HAP-1 (cell line): ENCODE data around the gene ZMYND8.
"Not testable (repeated sequence)": the region's sequence is repeated elsewhere in the genome, so short reads cannot be mapped to it uniquely, and the experiment has no call there.

Experiments used
- DNase-seq, 2 experiments: peaks; one replicate each; pipeline ENCODE4 v3.0.0-alpha.2; 2016 to 2020; ENCODE audit warnings: low spot score in 2 of 2
- H3K27me3 ChIP-seq: fragments of 250-450 bp; sonication (Bioruptor Pico); 2 replicates; pipeline ENCODE4 v1.5.1; 2020; ENCODE audit warnings: low read depth, mild to moderate bottlenecking, moderate library complexity
- H3K36me3 ChIP-seq: fragments of 250-450 bp; sonication (Bioruptor Pico); replicated peaks from 2 replicates; pipeline ENCODE4 v1.5.1; 2020; ENCODE audit warnings: mild to moderate bottlenecking
- H3K4me1 ChIP-seq: fragments of 250-450 bp; sonication (Bioruptor Pico); 2 replicates; pipeline ENCODE4 v1.5.1; 2020; ENCODE audit warnings: mild to moderate bottlenecking
- H3K4me3 ChIP-seq: fragments of 250-450 bp; sonication (Bioruptor Pico); 2 replicates; pipeline ENCODE4 v1.5.1; 2020; ENCODE audit warnings: mild to moderate bottlenecking, moderate library complexity
- H3K9me3 ChIP-seq: fragments of 250-450 bp; sonication (Bioruptor Pico); 2 replicates; pipeline ENCODE4 v1.5.1; 2020; ENCODE audit warnings: mild to moderate bottlenecking, moderate library complexity
- in situ Hi-C: fragments of 300-500 bp; cut with MboI; formaldehyde crosslinking; loops from 3 replicates; pipeline ENCODE4 v1.14.3; 2020; ENCODE audit warnings: low sequenced_read_pairs, inconsistent platforms, mixed read lengths

The ZMYND8 gene

GRCh38 chr20:47269309-47270165 is 87.0 kb downstream of the ZMYND8 start:
- in situ Hi-C loops = no loop called here
- DNase-seq = no peak
- H3K4me1 ChIP-seq = no peaks in the 10 kb centered on the region
- H3K4me3 ChIP-seq = no peak overlapping the region
- H3K36me3 ChIP-seq = peaks cover 52% of the 10 kb centered on the region
- H3K27me3 ChIP-seq = no peaks in the 10 kb centered on the region
- no peaks in the 10 kb centered on the region for H3K9me3 ChIP-seq

- DNase-seq = no peak
- H3K27me3 ChIP-seq = no peaks in the 10 kb centered on the region
- H3K9me3 ChIP-seq = no peaks in the 10 kb centered on the region
- in situ Hi-C loops = no loop called here
- H3K4me3 ChIP-seq = no peak overlapping the region
- peaks cover 52% of the 10 kb centered on the region for H3K36me3 ChIP-seq
- H3K4me1 ChIP-seq = no peaks in the 10 kb centered on the region
Observed at GRCh38 chr20:47267621-47268020, 88.9 kb downstream of the ZMYND8 start.

DNA sequence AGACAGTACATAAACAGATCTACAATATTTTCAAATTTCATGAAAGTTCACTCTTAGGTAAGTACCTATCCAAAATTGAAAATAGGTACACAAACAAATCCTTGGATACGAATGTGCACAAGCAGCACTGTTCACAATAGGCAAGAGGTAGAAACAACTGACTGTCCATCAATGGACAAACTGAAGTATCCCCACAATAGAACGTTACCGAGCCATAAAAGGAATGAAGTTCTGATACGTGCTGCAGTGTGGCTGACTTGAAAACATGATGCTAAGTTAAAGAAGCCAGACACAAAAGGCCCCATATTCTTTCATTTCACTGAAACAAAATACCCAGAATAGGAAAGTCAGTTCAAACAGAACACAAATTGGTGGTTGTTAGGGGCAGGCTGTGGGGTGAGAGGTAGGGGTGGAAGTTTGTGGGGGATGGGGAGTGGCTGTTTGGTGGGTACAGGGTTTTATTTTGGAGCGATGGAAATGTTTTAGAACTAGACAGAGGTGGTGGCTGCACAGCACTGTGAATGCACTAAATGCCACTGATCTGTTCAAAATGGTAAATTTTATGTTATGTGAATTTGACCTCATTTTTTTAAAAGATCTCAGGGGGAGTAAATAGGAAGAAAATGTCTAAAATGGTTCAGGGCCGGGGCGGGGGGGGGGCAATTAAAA is 89.5 kb downstream of the ZMYND8 start:
- H3K9me3 ChIP-seq = no peaks in the 10 kb centered on the region
- in situ Hi-C loops = no loop called here
- no peak overlapping the region for H3K4me3 ChIP-seq
- DNase-seq = no peak
- no peaks in the 10 kb centered on the region for H3K4me1 ChIP-seq
- H3K27me3 ChIP-seq = no peaks in the 10 kb centered on the region
- peaks cover 54% of the 10 kb centered on the region for H3K36me3 ChIP-seq

DNA sequence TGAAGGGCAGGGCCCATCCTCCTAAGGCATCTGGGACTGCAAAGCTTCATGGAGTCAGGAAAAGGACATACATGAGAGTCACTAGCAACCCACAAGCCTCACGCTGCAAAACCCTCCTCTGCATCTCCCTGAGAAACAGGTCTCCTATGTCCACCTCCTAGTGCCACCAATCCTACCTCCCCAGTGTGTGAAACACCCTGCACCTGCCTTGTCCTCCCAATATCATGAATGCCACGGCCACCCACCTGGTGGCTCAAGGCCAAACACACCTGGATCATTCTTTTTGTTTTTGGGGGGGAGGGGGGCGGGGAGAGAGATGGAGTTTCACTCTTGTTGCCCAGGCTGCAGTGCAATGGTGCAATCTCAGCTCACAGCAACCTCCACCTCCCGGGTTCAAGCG is 90.5 kb downstream of the ZMYND8 start:
- Histone ChIP-seq H3K4me3 (no peak overlapping the region), H3K9me3 (no peaks in the 10 kb centered on the region), H3K36me3 (peaks cover 55% of the 10 kb centered on the region), H3K27me3 (no peaks in the 10 kb centered on the region), H3K4me1 (no peaks in the 10 kb centered on the region)
- in situ Hi-C loops = no loop called here
- no peak for DNase-seq

DNA sequence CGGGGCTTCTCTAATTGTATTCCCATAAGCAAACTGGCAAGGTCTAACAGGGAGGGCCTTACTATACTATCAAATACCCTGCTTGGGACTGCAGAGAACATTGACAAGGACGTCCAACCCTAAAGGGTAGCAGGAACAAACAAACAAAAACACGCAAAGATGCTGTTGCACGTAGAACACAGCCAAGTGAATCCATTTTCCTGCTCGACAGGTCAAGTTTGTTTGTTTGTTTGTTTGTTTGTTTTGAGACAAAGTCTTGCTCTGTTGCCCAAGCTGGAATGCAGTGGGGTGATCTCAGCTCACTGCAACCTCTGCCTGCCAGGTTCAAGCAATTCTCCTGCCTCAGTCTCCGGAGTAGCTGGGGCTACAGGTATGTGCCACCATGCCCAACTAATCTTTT is 91.3 kb downstream of the ZMYND8 start:
- Histone ChIP-seq H3K9me3 (no peaks in the 10 kb centered on the region), H3K27me3 (no peaks in the 10 kb centered on the region), H3K4me1 (no peaks in the 10 kb centered on the region), H3K4me3 (no peak overlapping the region), H3K36me3 (peaks cover 61% of the 10 kb centered on the region)
- in situ Hi-C loops = no loop called here
- DNase-seq = no peak

DNA sequence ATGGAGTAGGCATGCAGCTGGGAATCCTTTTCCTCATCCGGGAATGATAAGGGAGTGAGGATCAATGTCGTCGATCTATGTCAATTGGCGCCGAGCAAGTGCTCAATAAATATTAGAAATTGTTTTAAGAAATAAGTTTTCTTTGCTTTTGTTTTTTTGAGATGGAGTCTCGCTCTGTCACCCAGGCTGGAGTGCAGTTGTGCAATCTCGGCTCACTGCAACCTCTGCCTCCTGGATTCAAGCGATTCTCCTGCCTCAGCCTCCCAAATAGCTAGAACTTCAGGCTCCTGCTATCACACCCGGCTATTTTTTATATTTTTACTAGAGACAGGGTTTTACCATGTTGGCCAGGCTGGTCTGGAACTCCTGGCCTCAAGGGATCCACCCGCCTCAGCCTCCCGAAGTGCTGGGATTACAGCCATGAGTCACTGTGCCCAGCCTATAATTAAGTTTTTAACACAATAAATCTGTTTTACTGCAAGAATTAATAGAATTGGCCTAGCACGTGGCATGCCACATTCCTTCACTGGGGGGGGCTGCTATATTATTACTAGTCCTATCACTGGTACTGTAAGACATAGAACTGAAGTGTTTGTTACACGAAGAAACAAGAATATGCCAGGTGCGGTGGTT is 92.2 kb downstream of the ZMYND8 start:
- in situ Hi-C loops, H3K27me3 ChIP-seq: not testable (repeated sequence)

GRCh38 chr20:47263465-47264084 is 92.9 kb downstream of the ZMYND8 start:
- Histone ChIP-seq H3K27me3 (no peaks in the 10 kb centered on the region), H3K36me3 (peaks cover 59% of the 10 kb centered on the region), H3K9me3 (no peaks in the 10 kb centered on the region), H3K4me3 (no peak overlapping the region), H3K4me1 (no peaks in the 10 kb centered on the region)
- no peak for DNase-seq
- in situ Hi-C loops = no loop called here

More for the DNA sequence above, 92.2 kb downstream of the ZMYND8 start:
- not testable (repeated sequence) for H3K9me3 ChIP-seq, DNase-seq, H3K4me3 ChIP-seq, H3K4me1 ChIP-seq
- peaks cover 62% of the 10 kb centered on the region for H3K36me3 ChIP-seq

DNA sequence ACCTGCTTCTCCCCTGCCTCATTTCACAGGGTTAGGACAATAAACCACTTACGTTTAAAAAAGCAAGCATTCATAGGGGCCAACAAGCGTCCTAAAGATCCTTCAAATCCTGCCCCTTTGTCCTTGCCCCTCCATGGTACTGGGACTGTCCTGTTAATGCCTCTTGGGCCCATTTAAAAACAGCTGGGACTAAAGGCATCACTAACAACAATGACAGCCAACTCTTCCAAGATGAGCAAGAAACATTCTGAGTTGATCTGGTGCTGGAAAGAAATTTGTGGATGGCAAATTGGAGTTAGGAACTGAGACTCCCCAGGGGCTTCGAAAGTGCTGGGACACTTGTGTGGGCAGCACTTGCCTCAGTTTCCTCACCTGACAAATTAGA is 93.4 kb downstream of the ZMYND8 start:
- Histone ChIP-seq H3K4me3 (no peak overlapping the region), H3K9me3 (no peaks in the 10 kb centered on the region), H3K36me3 (peaks cover 60% of the 10 kb centered on the region), H3K4me1 (no peaks in the 10 kb centered on the region), H3K27me3 (no peaks in the 10 kb centered on the region)
- no peak for DNase-seq
- in situ Hi-C loops = no loop called here

DNA sequence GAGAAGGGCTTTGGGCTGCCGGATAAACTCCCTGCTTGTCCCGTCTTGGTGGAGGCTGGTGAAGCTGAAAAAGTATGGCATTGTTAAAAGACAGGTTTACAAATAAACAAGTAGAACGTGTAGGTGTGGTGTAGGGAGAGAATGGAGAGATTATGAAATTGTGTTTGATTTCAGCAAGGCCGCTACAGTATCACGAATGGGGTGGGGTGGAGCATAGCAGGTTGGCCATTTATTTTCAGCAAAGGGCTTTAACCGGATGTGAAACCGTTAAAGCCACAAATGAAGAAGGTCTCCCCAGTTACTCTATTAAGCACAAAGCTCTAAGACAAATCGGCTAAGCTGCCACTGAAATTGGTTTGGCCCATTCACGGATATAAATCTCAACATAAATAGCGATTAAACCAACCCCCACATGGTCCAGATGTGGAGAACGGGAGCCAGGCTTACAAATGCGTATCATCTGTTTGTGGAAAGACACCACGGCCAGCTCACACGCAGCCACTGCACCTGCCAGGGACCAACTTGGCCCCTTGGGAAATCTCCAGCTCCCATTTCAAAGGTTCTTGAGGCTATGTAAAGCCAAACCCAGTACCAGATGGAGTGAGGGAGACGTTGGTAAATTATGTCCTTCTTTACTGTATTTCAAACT is 94.0 kb downstream of the ZMYND8 start:
- Histone ChIP-seq H3K4me3 (no peak overlapping the region), H3K9me3 (no peaks in the 10 kb centered on the region), H3K27me3 (no peaks in the 10 kb centered on the region), H3K4me1 (no peaks in the 10 kb centered on the region), H3K36me3 (peaks cover 62% of the 10 kb centered on the region)
- no peak for DNase-seq
- in situ Hi-C loops = no loop called here

DNA sequence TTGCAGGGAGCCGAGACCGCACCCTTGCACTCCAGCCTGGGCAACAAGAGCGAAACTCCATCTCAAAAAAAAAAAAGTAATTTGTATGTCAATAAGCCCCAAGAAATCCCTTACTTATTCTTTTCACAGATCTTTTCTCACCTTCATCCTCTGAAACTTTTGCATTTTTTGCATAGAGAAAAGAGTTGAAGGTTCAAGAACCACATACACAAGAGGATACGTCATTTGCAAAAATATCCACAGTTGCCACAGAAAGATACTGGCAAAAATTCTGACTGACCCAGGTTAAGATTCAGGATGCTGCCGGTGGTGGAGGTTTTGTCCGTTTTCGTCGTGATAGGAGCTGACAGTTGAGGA is 94.5 kb downstream of the ZMYND8 start:
- Histone ChIP-seq H3K36me3 (peaks cover 62% of the 10 kb centered on the region), H3K4me1 (no peaks in the 10 kb centered on the region), H3K27me3 (no peaks in the 10 kb centered on the region), H3K9me3 (no peaks in the 10 kb centered on the region), H3K4me3 (no peak overlapping the region)
- no peak for DNase-seq
- in situ Hi-C loops = no loop called here

GRCh38 chr20:47261161-47261774 is 95.2 kb downstream of the ZMYND8 start:
- DNase-seq, in situ Hi-C loops, H3K27me3 ChIP-seq, H3K4me3 ChIP-seq, H3K9me3 ChIP-seq, H3K4me1 ChIP-seq: not testable (repeated sequence)
- H3K36me3 ChIP-seq = peaks cover 65% of the 10 kb centered on the region

DNA sequence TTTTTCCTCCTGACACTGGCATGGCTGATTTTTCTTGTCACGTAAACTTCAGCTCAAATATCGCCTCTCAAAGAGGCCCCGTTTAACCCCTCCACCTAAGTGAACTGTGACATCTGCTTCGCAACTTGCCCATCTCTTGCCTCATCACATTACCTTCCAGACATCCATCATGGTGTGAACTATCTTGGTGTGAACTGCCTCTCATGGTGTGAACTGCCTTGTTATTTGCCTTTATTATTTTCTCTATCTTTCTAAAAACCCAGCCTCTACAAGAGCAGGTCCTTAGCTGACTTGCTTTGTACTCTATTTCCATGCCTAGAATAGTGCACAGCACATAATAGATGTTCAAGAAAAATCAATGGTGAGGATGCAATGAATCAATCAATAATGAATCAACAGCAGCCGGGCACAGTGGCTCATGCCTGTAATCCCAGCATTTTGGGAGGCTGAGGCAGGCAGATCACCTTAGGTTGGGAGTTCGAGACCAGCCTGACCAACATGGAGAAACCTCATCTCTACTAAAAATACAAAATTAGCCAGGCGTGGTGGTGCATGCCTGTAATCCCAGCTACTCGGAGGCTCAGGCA is 95.9 kb downstream of the ZMYND8 start:
- H3K27me3 ChIP-seq, DNase-seq, H3K9me3 ChIP-seq, H3K4me1 ChIP-seq, in situ Hi-C loops, H3K4me3 ChIP-seq: not testable (repeated sequence)
- H3K36me3 ChIP-seq = peaks cover 65% of the 10 kb centered on the region
